B cell (primary cell): ENCODE measurements around the gene ITPK1. TPM values are rescaled to one million over a fixed set of nuclear protein-coding genes. Genes with fewer than 3 reads are reported as not detected.

Experiments used
- ATAC-seq: fragments of 200-7000 bp; cut with Tn5 transposase; one replicate; pipeline ENCODE4 v1.10.0; 2021; ENCODE audit warnings: low read depth, mild to moderate bottlenecking, moderate number of reproducible peaks, moderate library complexity
- CTCF ChIA-PET: fragments of 350-600 bp; sonication (Branson Sonifier 250); formaldehyde crosslinking; loops from one replicate; lab custom pipeline; 2021; ENCODE audit warnings: antibody characterized with exemption, inconsistent platforms; lab: Charles Lee
- POLR2A ChIA-PET: fragments of 350-600 bp; sonication (Branson Sonifier 250); formaldehyde crosslinking; loops from one replicate; lab custom pipeline; 2021; ENCODE audit warnings: antibody characterized with exemption; lab: Charles Lee
- DNase-seq: peaks from one replicate; pipeline ENCODE4 v3.0.0; 2013
- H2AFZ ChIP-seq: 2 replicates; pipeline ENCODE4 v1.6.1; 2012; ENCODE audit warnings: mild to moderate bottlenecking, low read depth, low read length; ENCODE audit not compliant: insufficient read depth, poor library complexity, severe bottlenecking
- H3K27ac ChIP-seq, 2 donors: 1 replicate in 1 of 2; 2 replicates in 1 of 2; pipeline ENCODE4 v1.5.1; 2012 to 2013; ENCODE audit warnings: low read length in 2 of 2, mild to moderate bottlenecking in 2 of 2, moderate library complexity in 1 of 2
- H3K27me3 ChIP-seq, 4 experiments: fragments of 200-600 bp in 1 of 4; sonication (generic) in 1 of 4; replicated peaks in 1 of 4; 1 replicate in 2 of 4; 2 replicates in 2 of 4; pipeline versions ENCODE4 v1.6.1 to v1.7.0; 2013 to 2016; ENCODE audit warnings: low read length in 3 of 4, mild to moderate bottlenecking in 2 of 4, mixed read lengths in 1 of 4, moderate library complexity in 1 of 4; ENCODE audit not compliant: insufficient read depth in 4 of 4, control insufficient read depth in 3 of 4; ENCODE audit errors: control extremely low read depth in 1 of 4
- H3K36me3 ChIP-seq, 2 experiments: replicated peaks in 1 of 2; 1 replicate in 1 of 2; 2 replicates in 1 of 2; pipeline versions ENCODE4 v1.6.1 to v1.7.1; 2013; ENCODE audit warnings: low read length in 1 of 2; ENCODE audit not compliant: insufficient read depth in 2 of 2, control insufficient read depth in 1 of 2; ENCODE audit errors: control extremely low read depth in 1 of 2, extremely low read depth in 1 of 2
- H3K4me1 ChIP-seq, 2 donors: fragments of 200-600 bp in 1 of 2; sonication (generic) in 1 of 2; 1 replicate in 1 of 2; 2 replicates in 1 of 2; pipeline versions ENCODE4 v1.5.1 to v1.6.1; 2013 to 2017; ENCODE audit warnings: low read length in 2 of 2; ENCODE audit not compliant: control insufficient read depth in 2 of 2, insufficient read depth in 2 of 2
- H3K4me2 ChIP-seq: replicated peaks from 2 replicates; pipeline ENCODE3; 2012; ENCODE audit warnings: mild to moderate bottlenecking, low read depth, low read length; ENCODE audit not compliant: poor library complexity, severe bottlenecking
- H3K4me3 ChIP-seq, 5 experiments: fragments of 200-600 bp in 1 of 5; sonication (generic) in 1 of 5; 1 replicate in 3 of 5; 2 replicates in 2 of 5; pipeline versions ENCODE4 v1.5.1 to v1.7.0; 2011 to 2016; ENCODE audit warnings: low read length in 4 of 5, mild to moderate bottlenecking in 4 of 5, low read depth in 2 of 5, control low read depth in 1 of 5, moderate library complexity in 1 of 5; ENCODE audit not compliant: insufficient read depth in 1 of 5; ENCODE audit errors: control extremely low read depth in 1 of 5, extremely low read depth in 1 of 5
- H3K79me2 ChIP-seq: fragments of 200-600 bp; sonication (generic); one replicate; pipeline ENCODE4 v1.6.0; 2016; ENCODE audit warnings: low read length; ENCODE audit not compliant: control insufficient read depth, insufficient read depth
- H3K9ac ChIP-seq: fragments of 200-600 bp; sonication (generic); 2 replicates; pipeline ENCODE4 v1.6.1; 2017; ENCODE audit warnings: mild to moderate bottlenecking, low read length, moderate library complexity
- H3K9me3 ChIP-seq, 3 donors: one replicate each; pipeline versions ENCODE4 v1.6.1 to v1.7.1; 2013; ENCODE audit warnings: low read length in 2 of 3; ENCODE audit not compliant: control insufficient read depth in 2 of 3, insufficient read depth in 1 of 3; ENCODE audit errors: control extremely low read depth in 1 of 3
- H4K20me1 ChIP-seq: 2 replicates; pipeline ENCODE4 v1.6.0; 2012; ENCODE audit warnings: mild to moderate bottlenecking, low read length; ENCODE audit not compliant: insufficient read depth, control insufficient read depth, poor library complexity, severe bottlenecking
- H3K27ac Mint-ChIP-seq: one replicate; pipeline ENCODE4 v1.8.0; 2021; ENCODE audit warnings: mixed read lengths
- H3K27me3 Mint-ChIP-seq: one replicate; pipeline ENCODE4 v1.8.0; 2021; ENCODE audit warnings: mixed read lengths
- H3K4me1 Mint-ChIP-seq: one replicate; pipeline ENCODE4 v1.8.0; 2021; ENCODE audit warnings: mixed read lengths
- H3K4me3 Mint-ChIP-seq: one replicate; pipeline ENCODE4 v1.8.0; 2021; ENCODE audit warnings: mixed read lengths
- H3K9me3 Mint-ChIP-seq: one replicate; pipeline ENCODE4 v1.8.0; 2022; ENCODE audit warnings: mixed read lengths; ENCODE audit not compliant: insufficient read depth
- EZH2 ChIP-seq: IDR thresholded peaks from 2 replicates; pipeline ENCODE4 v1.6.1; 2012; ENCODE audit warnings: borderline replicate concordance, low read depth, mild to moderate bottlenecking, moderate library complexity, low read length; ENCODE audit not compliant: insufficient read depth, poor library complexity, severe bottlenecking
- WGBS: methylation state at CpG from one replicate; pipeline ENCODE4 v1.1.5; 2013; ENCODE audit warnings: missing lambda C conversion rate; ENCODE audit not compliant: insufficient coverage; 5-methylcytosine and 5-hydroxymethylcytosine counted together
- intact Hi-C: fragments of 100-400 bp; cut with micrococcal nuclease; formaldehyde crosslinking; loops from one replicate; pipeline ENCODE4 v1.10.0; 2022
- polyA plus RNA-seq: library from polyadenylated mRNA; depleted of rRNA; stranded (reverse); fragments of >200 nt; gene quantifications from 2 replicates; pipeline ENCODE4 v1.2.3, GENCODE V29; 2012
- total RNA-seq, 2 donors: library from RNA; stranded (reverse); fragments of 120-200 nt in 1 of 2; gene quantifications; 1 replicate in 1 of 2; 2 replicates in 1 of 2; pipeline versions ENCODE4 v1.2.3 to v1.2.4, GENCODE V29; 2013 to 2022
- TF ChIP-seq, protein P1 (sequence below): fragments of 200-600 bp; IDR thresholded peaks from one replicate; pipeline ENCODE4 v1.8.0; 2022; ENCODE audit warnings: antibody characterized with exemption, mild to moderate bottlenecking

ITPK1 gene
- total and polyA plus RNA-seq, 2 donors (not counting 1 experiment from before 2014, with no cell fraction given) = 46.0 to 46.9 TPM

DNA sequence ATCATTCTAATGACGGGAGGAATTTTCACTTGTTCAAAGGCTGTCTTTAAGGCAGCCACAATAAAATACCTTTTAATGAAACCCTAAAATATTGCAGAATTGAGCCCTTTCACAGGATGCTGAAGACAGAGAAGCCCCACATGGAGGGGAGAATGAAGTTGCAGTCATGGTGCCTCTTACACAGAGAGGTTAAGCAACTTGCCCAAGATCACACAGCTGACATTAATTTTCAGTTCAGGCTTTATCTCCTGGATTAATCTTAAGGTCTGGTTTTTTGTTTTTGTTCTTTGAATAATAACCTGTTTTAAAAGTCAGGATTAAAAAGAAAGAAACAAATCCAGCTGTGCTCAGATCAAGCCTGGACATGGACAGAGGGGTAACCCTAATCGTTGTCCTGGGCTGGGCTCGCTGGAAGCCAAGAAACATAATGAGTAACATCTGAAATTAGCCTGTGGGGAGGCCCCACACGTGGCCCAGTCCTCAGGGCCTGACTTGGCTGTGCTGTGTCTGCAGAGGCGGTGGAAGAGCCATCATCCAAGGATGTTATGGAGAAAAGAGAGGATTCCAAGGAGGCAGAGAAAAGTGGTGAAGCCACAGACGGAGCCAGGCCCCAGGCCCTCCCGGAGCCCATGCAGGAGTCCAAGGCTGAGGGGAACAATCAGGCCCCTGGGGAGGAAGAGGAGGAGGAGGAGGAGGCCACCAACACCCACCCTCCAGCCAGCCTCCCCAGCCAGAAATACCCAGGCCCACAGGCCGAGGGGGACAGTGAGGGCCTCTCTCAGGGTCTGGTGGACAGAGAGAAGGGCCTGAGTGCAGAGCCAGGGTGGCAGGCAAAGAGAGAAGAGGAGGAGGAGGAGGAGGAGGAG is 184.8 kb downstream of the ITPK1 start:
- TF ChIP-seq, protein P1, sequence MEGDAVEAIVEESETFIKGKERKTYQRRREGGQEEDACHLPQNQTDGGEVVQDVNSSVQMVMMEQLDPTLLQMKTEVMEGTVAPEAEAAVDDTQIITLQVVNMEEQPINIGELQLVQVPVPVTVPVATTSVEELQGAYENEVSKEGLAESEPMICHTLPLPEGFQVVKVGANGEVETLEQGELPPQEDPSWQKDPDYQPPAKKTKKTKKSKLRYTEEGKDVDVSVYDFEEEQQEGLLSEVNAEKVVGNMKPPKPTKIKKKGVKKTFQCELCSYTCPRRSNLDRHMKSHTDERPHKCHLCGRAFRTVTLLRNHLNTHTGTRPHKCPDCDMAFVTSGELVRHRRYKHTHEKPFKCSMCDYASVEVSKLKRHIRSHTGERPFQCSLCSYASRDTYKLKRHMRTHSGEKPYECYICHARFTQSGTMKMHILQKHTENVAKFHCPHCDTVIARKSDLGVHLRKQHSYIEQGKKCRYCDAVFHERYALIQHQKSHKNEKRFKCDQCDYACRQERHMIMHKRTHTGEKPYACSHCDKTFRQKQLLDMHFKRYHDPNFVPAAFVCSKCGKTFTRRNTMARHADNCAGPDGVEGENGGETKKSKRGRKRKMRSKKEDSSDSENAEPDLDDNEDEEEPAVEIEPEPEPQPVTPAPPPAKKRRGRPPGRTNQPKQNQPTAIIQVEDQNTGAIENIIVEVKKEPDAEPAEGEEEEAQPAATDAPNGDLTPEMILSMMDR = no peak
- TF ChIP-seq EZH2 = no peak
- H3K79me2 ChIP-seq = no peaks in the 10 kb centered on the region
- H3K4me2 ChIP-seq = no peak overlapping the region
- H3K36me3 ChIP-seq = no peaks in the 10 kb centered on the region
- no peaks in the 10 kb centered on the region for H3K9me3 Mint-ChIP-seq
- H4K20me1 ChIP-seq = no peaks in the 10 kb centered on the region
- ATAC-seq (no peak), DNase-seq (no peak)
- H3K9ac ChIP-seq = no peak overlapping the region
- WGBS = 87% methylated on average over 5 of the region's 8 CpGs
- no peaks in the 10 kb centered on the region for H3K4me1 ChIP-seq
- H3K9me3 ChIP-seq = peaks cover 0 to 2% (median 0%) of the 10 kb centered on the region in 3 donors
- no peaks in the 10 kb centered on the region for H3K27me3 ChIP-seq
- no peaks in the 10 kb centered on the region for H3K4me1 Mint-ChIP-seq
- no peak overlapping the region for H3K27ac ChIP-seq
- H3K27ac Mint-ChIP-seq = no peak overlapping the region
- no peaks in the 10 kb centered on the region for H3K27me3 Mint-ChIP-seq
- intact Hi-C loops = no loop called here
- no peak overlapping the region for H2AFZ ChIP-seq
- no peak overlapping the region for H3K4me3 ChIP-seq
- CTCF ChIA-PET = no interaction called here
- no peak overlapping the region for H3K4me3 Mint-ChIP-seq
- POLR2A ChIA-PET = no interaction called here
